Fibroblast of peridontal ligament (primary cell): ENCODE measurements around the gene NME5.
"Not testable (repeated sequence)": the region's sequence is repeated elsewhere in the genome, so short reads cannot be mapped to it uniquely, and the experiment has no call there.

Experiments used
- DNase-seq: peaks from one replicate; pipeline ENCODE4 v3.0.0-alpha.2; 2010; ENCODE audit errors: extremely low read depth

NME5 gene

GRCh38 chr5:138078006-138078643 is 61.1 kb downstream of the NME5 start:
- DNase-seq = no peak

- peak; percentile 76 for DNase-seq
Observed at GRCh38 chr5:138077064-138077696, 62.0 kb downstream of the NME5 start.

GRCh38 chr5:138070026-138070425 is 69.2 kb downstream of the NME5 start:
- not testable (repeated sequence) for DNase-seq

- peak; percentile 78 for DNase-seq
Observed at GRCh38 chr5:138068742-138069600, 70.3 kb downstream of the NME5 start.

- DNase-seq = no peak
Observed at GRCh38 chr5:138067945-138068344, 71.3 kb downstream of the NME5 start.
